ENCODE measurements around the gene PHF12. TPM values are rescaled to one million over a fixed set of nuclear protein-coding genes. Genes with fewer than 3 reads are reported as not detected.

Gene PHF12
- total and polyA plus RNA-seq, 2 of the 4 experiments (the other 2 are of a cell fraction), result 24.4 to 25.6 TPM

DNA sequence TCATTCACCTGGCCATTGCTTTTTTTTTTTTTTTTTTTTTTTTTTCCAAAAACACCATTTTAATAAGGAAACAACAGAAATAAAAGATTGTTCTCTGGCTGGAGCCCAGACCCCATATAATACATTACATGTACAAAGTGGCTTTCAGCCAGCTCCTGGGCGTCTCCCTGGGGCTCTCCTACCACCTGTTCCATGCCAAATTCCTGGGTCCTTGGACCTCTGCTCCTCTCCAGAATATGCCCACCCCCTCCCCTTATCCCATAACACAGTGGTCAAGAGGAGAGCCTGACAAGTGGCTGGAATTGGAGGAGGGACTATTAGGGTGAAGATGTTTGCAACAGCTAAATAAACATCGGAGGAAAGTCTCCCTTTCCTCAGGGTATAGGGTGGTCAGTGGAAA is 3.6 kb upstream of the PHF12 start:
- H2BK20ac ChIP-seq (ENCODE audit: low read depth, low read length), result no peak overlapping the region
- no peak overlapping the region for H2BK5ac ChIP-seq (ENCODE audit: low read depth, low read length, poor library complexity, severe bottlenecking)
- H3K79me1 ChIP-seq (ENCODE audit: low read depth in 1 of 2, low read length in 2 of 2), result peaks cover 0 to 19% of the 10 kb centered on the region in 2 experiments; a peak in 2 of 4 replicates
- DNase-seq, result no peak
- H3K18ac ChIP-seq (ENCODE audit: low read depth, low read length), result no peak overlapping the region
- no peak overlapping the region for H2AFZ ChIP-seq (replicated peaks; ENCODE audit: low read length, poor library complexity)
- in situ Hi-C loops (cut with MboI; ENCODE audit: low sequenced_read_pairs), result no loop called here
- H3K27ac ChIP-seq (ENCODE audit: insufficient read depth, low read length), result no peak overlapping the region
- ATAC-seq (ENCODE audit: low read depth), result no peak
- ChIA-PET POLR2A (ENCODE audit: unreplicated experiment) (no interaction called here), CTCF (interaction anchor here (1.1 kb wide), 1 partner anchor 162 kb away, joined by 3 read pairs; no protein-coding TSS in a partner anchor)
- no peaks in the 10 kb centered on the region for H3K4me1 ChIP-seq (ENCODE audit: control insufficient read depth, insufficient read depth, low read length)
- no peaks in the 10 kb centered on the region for H3K27me3 ChIP-seq (ENCODE audit: control insufficient read depth, insufficient read depth, low read length)
- intact Hi-C loops (cut with micrococcal nuclease), result no loop called here
- peak overlapping the region; percentile 52 for H2AK9ac ChIP-seq (replicated peaks; ENCODE audit: low read depth, low read length, poor library complexity)
- peaks cover 12% of the 10 kb centered on the region for H3K9me1 ChIP-seq (ENCODE audit: insufficient read depth, low read length)
- H4K91ac ChIP-seq (ENCODE audit: insufficient read depth, low read depth, low read length), result no peak overlapping the region
- no peak overlapping the region for H3K14ac ChIP-seq (replicated peaks; ENCODE audit: low read depth, low read length)
- TF ChIP-seq SMC3 (IDR thresholded peaks at IDR 0.05; ENCODE audit: low read depth, low read length) (no peak), MAZ (IDR thresholded peaks at IDR 0.05; ENCODE audit: borderline replicate concordance, low read depth, low read length) (no peak), RCOR1 (IDR thresholded peaks at IDR 0.05; ENCODE audit: insufficient replicate concordance, low read length) (no peak)
- TF ChIP-seq, protein P1, sequence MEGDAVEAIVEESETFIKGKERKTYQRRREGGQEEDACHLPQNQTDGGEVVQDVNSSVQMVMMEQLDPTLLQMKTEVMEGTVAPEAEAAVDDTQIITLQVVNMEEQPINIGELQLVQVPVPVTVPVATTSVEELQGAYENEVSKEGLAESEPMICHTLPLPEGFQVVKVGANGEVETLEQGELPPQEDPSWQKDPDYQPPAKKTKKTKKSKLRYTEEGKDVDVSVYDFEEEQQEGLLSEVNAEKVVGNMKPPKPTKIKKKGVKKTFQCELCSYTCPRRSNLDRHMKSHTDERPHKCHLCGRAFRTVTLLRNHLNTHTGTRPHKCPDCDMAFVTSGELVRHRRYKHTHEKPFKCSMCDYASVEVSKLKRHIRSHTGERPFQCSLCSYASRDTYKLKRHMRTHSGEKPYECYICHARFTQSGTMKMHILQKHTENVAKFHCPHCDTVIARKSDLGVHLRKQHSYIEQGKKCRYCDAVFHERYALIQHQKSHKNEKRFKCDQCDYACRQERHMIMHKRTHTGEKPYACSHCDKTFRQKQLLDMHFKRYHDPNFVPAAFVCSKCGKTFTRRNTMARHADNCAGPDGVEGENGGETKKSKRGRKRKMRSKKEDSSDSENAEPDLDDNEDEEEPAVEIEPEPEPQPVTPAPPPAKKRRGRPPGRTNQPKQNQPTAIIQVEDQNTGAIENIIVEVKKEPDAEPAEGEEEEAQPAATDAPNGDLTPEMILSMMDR (conservative IDR thresholded peaks at IDR 0.05; ENCODE audit: low read depth, low read length), result no peak
- TF ChIP-seq, protein P2, sequence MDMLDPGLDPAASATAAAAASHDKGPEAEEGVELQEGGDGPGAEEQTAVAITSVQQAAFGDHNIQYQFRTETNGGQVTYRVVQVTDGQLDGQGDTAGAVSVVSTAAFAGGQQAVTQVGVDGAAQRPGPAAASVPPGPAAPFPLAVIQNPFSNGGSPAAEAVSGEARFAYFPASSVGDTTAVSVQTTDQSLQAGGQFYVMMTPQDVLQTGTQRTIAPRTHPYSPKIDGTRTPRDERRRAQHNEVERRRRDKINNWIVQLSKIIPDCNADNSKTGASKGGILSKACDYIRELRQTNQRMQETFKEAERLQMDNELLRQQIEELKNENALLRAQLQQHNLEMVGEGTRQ (IDR thresholded peaks at IDR 0.05; ENCODE audit: low read depth, low read length), result no peak
- H3K23ac ChIP-seq (ENCODE audit: low read depth, low read length), result no peak overlapping the region
- H4K8ac ChIP-seq (ENCODE audit: low read depth in 2 of 2, low read length in 2 of 2), result no peak overlapping the region
- no peak overlapping the region for H2BK15ac ChIP-seq (ENCODE audit: low read depth, low read length)
- no peak overlapping the region for H3K4ac ChIP-seq (ENCODE audit: low read depth, low read length)
- no peak overlapping the region for H3K9ac ChIP-seq (ENCODE audit: low read depth, low read length)
- H3K56ac ChIP-seq (ENCODE audit: extremely low read depth, insufficient read depth, low read length), result no peak overlapping the region
- H4K20me1 ChIP-seq (ENCODE audit: insufficient read depth, low read length), result peaks cover 8% of the 10 kb centered on the region; the same call in 1 of the 2 replicates
- no peak overlapping the region for H3K4me3 ChIP-seq (ENCODE audit: insufficient read depth, low read depth, low read length)
- no peak overlapping the region for H2AK5ac ChIP-seq (ENCODE audit: low read depth, low read length)
- no peak overlapping the region for H4K5ac ChIP-seq (ENCODE audit: low read depth, low read length)
- BruUV-seq (replicated peaks), result no TSS peak
- WGBS, 2 experiments (ENCODE audit: extremely low coverage in 2 of 2, insufficient read length in 1 of 2), result no CpG with 5 or more reads among the region's 2 CpGs
- H3K9me3 ChIP-seq (ENCODE audit: control insufficient read depth, insufficient read depth, low read length), result no peaks in the 10 kb centered on the region
- no peak overlapping the region for H2BK120ac ChIP-seq (ENCODE audit: low read depth, low read length)
- no peak overlapping the region for H3K4me2 ChIP-seq (ENCODE audit: low read depth, low read length)
- no peaks in the 10 kb centered on the region for H3K36me3 ChIP-seq (ENCODE audit: control insufficient read depth, insufficient read depth, low read length)
- dilution Hi-C loops (cut with HindIII; ENCODE audit: low sequenced_read_pairs, unreplicated experiment), result no loop called here
